GM12874 (cell line): ENCODE results near the gene APOBEC3A.
A peak's percentile ranks its signal among the peaks of the same experiment; 100 is the strongest.

Experiments used
- CTCF ChIP-seq: IDR thresholded peaks from 2 replicates; pipeline ENCODE4 v1.5.1; 2011; ENCODE audit warnings: low read depth, mild to moderate bottlenecking, control low read depth, low read length, moderate library complexity; ENCODE audit not compliant: insufficient read depth

Gene APOBEC3A

GRCh38 chr22:38943201-38943600, 14.2 kb upstream of the APOBEC3A start:
- TF ChIP-seq CTCF, result peak; percentile 36

- TF ChIP-seq CTCF, result no peak
Measured at GRCh38 chr22:38943882-38944281, 13.5 kb upstream of the APOBEC3A start.

- TF ChIP-seq CTCF, result no peak
Measured at GRCh38 chr22:38944653-38945052, 12.8 kb upstream of the APOBEC3A start.

- no peak for TF ChIP-seq CTCF
Measured at GRCh38 chr22:38946771-38947170, 10.6 kb upstream of the APOBEC3A start.

GRCh38 chr22:38947321-38948140, 9.9 kb upstream of the APOBEC3A start:
- TF ChIP-seq CTCF, result no peak

- no peak for TF ChIP-seq CTCF
Measured at GRCh38 chr22:38948181-38948940, 9.0 kb upstream of the APOBEC3A start.

GRCh38 chr22:38949889-38950405, 7.5 kb upstream of the APOBEC3A start:
- TF ChIP-seq CTCF, result no peak
